Sigmoid colon (tissue), 7 donors: Measurements from ENCODE around the gene ATRX. TPM values are rescaled to one million over a fixed set of nuclear protein-coding genes. Genes with fewer than 3 reads are reported as not detected.
"Not testable (repeated sequence)": the region's sequence is repeated elsewhere in the genome, so short reads cannot be mapped to it uniquely, and the experiment has no call there.

Source experiments
- DNase-seq: peaks from one replicate; pipeline ENCODE4 v3.0.0-alpha.2; 2019
- H3K27ac ChIP-seq, 4 donors: fragments of 200-600 bp; sonication (generic); one replicate each; pipeline ENCODE4 v1.5.1; 2016 to 2019; ENCODE audit warnings: mild to moderate bottlenecking in 1 of 4
- H3K27me3 ChIP-seq, 3 donors: fragments of 200-600 bp; sonication (generic); one replicate each; pipeline ENCODE4 v1.5.1; 2019; ENCODE audit warnings: mild to moderate bottlenecking in 1 of 3
- H3K36me3 ChIP-seq, 4 donors: fragments of 200-600 bp; sonication (generic); one replicate each; pipeline ENCODE4 v1.5.1; 2016 to 2019
- H3K4me1 ChIP-seq, 4 donors: fragments of 200-600 bp; sonication (generic); one replicate each; pipeline ENCODE4 v1.5.1; 2017 to 2019
- H3K4me3 ChIP-seq, 4 donors: fragments of 200-600 bp; sonication (generic); one replicate each; pipeline ENCODE4 v1.5.1; 2017 to 2019; ENCODE audit warnings: mild to moderate bottlenecking in 2 of 4, moderate library complexity in 1 of 4
- H3K9me3 ChIP-seq, 4 donors: fragments of 200-600 bp in 3 of 4; sonication (generic) in 3 of 4; one replicate each; pipeline versions ENCODE4 v1.5.1 to v1.6.1; 2013 to 2019
- CTCF ChIP-seq, 4 experiments: fragments of 450-650 bp in 3 of 4; fragments of 200-600 bp in 1 of 4; IDR thresholded peaks; one replicate each; pipeline ENCODE4 v1.5.1; 2016 to 2019; ENCODE audit warnings: antibody characterized with exemption in 4 of 4, mild to moderate bottlenecking in 3 of 4, moderate library complexity in 2 of 4
- EP300 ChIP-seq, 4 donors: sonication (generic); formaldehyde crosslinking; IDR thresholded peaks; one replicate each; pipeline ENCODE4 v1.6.1; 2017; ENCODE audit warnings: antibody characterized with exemption in 4 of 4
- POLR2A ChIP-seq, 2 donors: fragments of 450-650 bp; IDR thresholded peaks; one replicate each; pipeline ENCODE4 v1.6.1; 2016; ENCODE audit warnings: antibody characterized with exemption in 2 of 2, mild to moderate bottlenecking in 2 of 2, moderate library complexity in 2 of 2
- POLR2AphosphoS5 ChIP-seq, 4 donors: sonication (generic); formaldehyde crosslinking; IDR thresholded peaks; one replicate each; pipeline ENCODE4 v1.6.1; 2017; ENCODE audit warnings: antibody characterized with exemption in 4 of 4
- WGBS, 2 donors: extraction: QIAGEN DNeasy Blood & Tissue Kit; methylation state at CpG; one replicate each; pipeline ENCODE4 v1.1.7; 2013; 5-methylcytosine and 5-hydroxymethylcytosine counted together
- intact Hi-C: fragments of 100-400 bp; cut with DNase I; formaldehyde crosslinking; loops from one replicate; pipeline ENCODE4 v1.15.1; 2023
- polyA plus RNA-seq, 3 donors: library from polyadenylated mRNA; stranded (reverse); fragments of 200-250 nt; gene quantifications; one replicate each; pipeline ENCODE4 v1.2.3, GENCODE V29; 2013
- total RNA-seq, 4 donors: library from RNA; depleted of rRNA; stranded (reverse); fragments of >200 nt; gene quantifications; one replicate each; pipeline ENCODE4 v1.1.0, GENCODE V29; 2016
- donor health status: healthy with polysubstance abuse.
- donor health status: Bipolar disorder and iron deficiency.
- donor health status: healthy.

Gene ATRX
- total and polyA plus RNA-seq, 7 donors, result 4.6 to 142 (median 102) TPM

- intact Hi-C loops, result loop anchor here (10.0 kb wide), 2 partner anchors 115 to 325 kb away; partner anchors contain the start of genes COX7B, MAGT1 and PGK1
- Histone ChIP-seq H3K27me3 (no peaks in the 10 kb centered on the region), H3K36me3 (no peaks in the 10 kb centered on the region), H3K27ac (no peak overlapping the region), H3K4me3 (no peak overlapping the region), H3K4me1 (peaks cover 0 to 8% (median 2%) of the 10 kb centered on the region in 4 donors), H3K9me3 (no peaks in the 10 kb centered on the region)
- WGBS, 2 donors, result 60 to 78% methylated on average over 3 of the region's 3 CpGs
- DNase-seq, result no peak
- TF ChIP-seq CTCF (IDR thresholded peaks at IDR 0.05), result no peak
- no peak for TF ChIP-seq POLR2AphosphoS5 (IDR thresholded peaks at IDR 0.05)
- TF ChIP-seq EP300 (IDR thresholded peaks at IDR 0.05), result no peak
- TF ChIP-seq POLR2A (IDR thresholded peaks at IDR 0.05), result no peak
These were observed 6.3 kb downstream of the ATRX start for GRCh38 chrX:77779695-77780094.

- DNase-seq, result no peak
- TF ChIP-seq CTCF (IDR thresholded peaks at IDR 0.05), result no peak
- TF ChIP-seq POLR2A (IDR thresholded peaks at IDR 0.05), result no peak
- TF ChIP-seq POLR2AphosphoS5 (IDR thresholded peaks at IDR 0.05), result no peak
- TF ChIP-seq EP300 (IDR thresholded peaks at IDR 0.05), result no peak
- no peaks in the 10 kb centered on the region for H3K27me3 ChIP-seq
These were observed 9.4 kb downstream of the ATRX start for GRCh38 chrX:77776659-77777058.

GRCh38 chrX:77771601-77772000 is 14.4 kb downstream of the ATRX start:
- TF ChIP-seq POLR2AphosphoS5 (IDR thresholded peaks at IDR 0.05) (no peak), CTCF (IDR thresholded peaks at IDR 0.05) (no peak), POLR2A (IDR thresholded peaks at IDR 0.05) (no peak), EP300 (IDR thresholded peaks at IDR 0.05) (no peak)
- no peak overlapping the region for H3K27ac ChIP-seq
- no peak overlapping the region for H3K4me3 ChIP-seq
- intact Hi-C loops, result no loop called here
- 94 to 96% methylated on average over 1 of the region's 1 CpG for WGBS, 2 donors
- H3K36me3 ChIP-seq, result no peaks in the 10 kb centered on the region
- H3K9me3 ChIP-seq, result no peaks in the 10 kb centered on the region
- no peaks in the 10 kb centered on the region for H3K27me3 ChIP-seq
- no peak for DNase-seq
- peaks cover 0 to 10% (median 0%) of the 10 kb centered on the region in 4 donors for H3K4me1 ChIP-seq

More at GRCh38 chrX:77776659-77777058, 9.4 kb downstream of the ATRX start:
- 28 to 39% methylated on average over 2 of the region's 2 CpGs for WGBS, 2 donors
- Histone ChIP-seq H3K36me3 (no peaks in the 10 kb centered on the region), H3K4me3 (no peak overlapping the region), H3K27ac (no peak overlapping the region), H3K9me3 (no peaks in the 10 kb centered on the region), H3K4me1 (no peaks in the 10 kb centered on the region)
- intact Hi-C loops, result no loop called here

GRCh38 chrX:77768787-77769186 is 17.2 kb downstream of the ATRX start:
- intact Hi-C loops, result no loop called here
- 44 to 87% methylated on average over 2 of the region's 2 CpGs for WGBS, 2 donors
- H3K27me3 ChIP-seq, result no peaks in the 10 kb centered on the region

GRCh38 chrX:77766212-77766611 is 19.8 kb downstream of the ATRX start:
- WGBS, 2 donors, result 97 to 98% methylated on average over 27 to 29 of the region's 33 CpGs
- H3K36me3 ChIP-seq, result not testable (repeated sequence)

More at GRCh38 chrX:77768787-77769186, 17.2 kb downstream of the ATRX start:
- H3K4me1 ChIP-seq, result peaks cover 0 to 10% (median 0%) of the 10 kb centered on the region in 4 donors
- H3K36me3 ChIP-seq, result no peaks in the 10 kb centered on the region
- no peak for DNase-seq
- no peak overlapping the region for H3K4me3 ChIP-seq
- no peaks in the 10 kb centered on the region for H3K9me3 ChIP-seq
- TF ChIP-seq POLR2A (IDR thresholded peaks at IDR 0.05) (no peak), EP300 (IDR thresholded peaks at IDR 0.05) (no peak), CTCF (IDR thresholded peaks at IDR 0.05) (no peak), POLR2AphosphoS5 (IDR thresholded peaks at IDR 0.05) (no peak)
- no peak overlapping the region for H3K27ac ChIP-seq

More at GRCh38 chrX:77766212-77766611, 19.8 kb downstream of the ATRX start:
- H3K4me1 ChIP-seq, result peaks cover 0 to 10% (median 0%) of the 10 kb centered on the region in 4 donors
- H3K27ac ChIP-seq, H3K9me3 ChIP-seq, H3K27me3 ChIP-seq, H3K4me3 ChIP-seq, intact Hi-C loops, DNase-seq: not testable (repeated sequence)
